ENCODE data around the gene TMEM63C. TPM values are rescaled to one million over a fixed set of nuclear protein-coding genes. Genes with fewer than 3 reads are reported as not detected.

The TMEM63C gene
- total RNA-seq, 1 donor from 2014 or later, result 0.27 TPM

DNA sequence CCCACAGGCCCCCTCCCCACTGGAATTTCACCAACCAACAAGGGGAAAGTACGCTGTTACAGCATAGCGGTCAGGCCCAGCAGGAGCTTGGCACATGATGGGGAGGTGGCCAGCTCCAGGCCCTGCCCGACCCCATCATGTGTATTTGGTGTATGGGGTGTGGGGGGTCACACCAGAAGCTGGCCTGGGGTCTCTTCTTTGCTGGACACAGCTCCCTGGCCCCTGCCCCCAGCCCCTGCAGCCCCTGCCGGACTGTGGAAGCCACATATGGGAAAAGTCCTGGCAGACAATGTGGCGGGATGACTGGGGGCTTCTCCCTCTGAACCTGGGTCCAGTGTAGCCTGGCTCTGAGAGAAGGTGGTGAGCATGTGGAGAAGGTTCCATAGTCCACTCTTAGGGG is 77.0 kb downstream of the TMEM63C start:
- intact Hi-C loops (cut with DNase I), result no loop called here
- Histone ChIP-seq H3K4me3 (no peak overlapping the region), H3K36me3 (no peaks in the 10 kb centered on the region), H3K27me3 (ENCODE audit: low read depth) (peaks cover 13% of the 10 kb centered on the region), H3K4me1 (no peaks in the 10 kb centered on the region), H3K27ac (no peak overlapping the region), H3K9me3 (no peaks in the 10 kb centered on the region)
- TF ChIP-seq, protein P1, sequence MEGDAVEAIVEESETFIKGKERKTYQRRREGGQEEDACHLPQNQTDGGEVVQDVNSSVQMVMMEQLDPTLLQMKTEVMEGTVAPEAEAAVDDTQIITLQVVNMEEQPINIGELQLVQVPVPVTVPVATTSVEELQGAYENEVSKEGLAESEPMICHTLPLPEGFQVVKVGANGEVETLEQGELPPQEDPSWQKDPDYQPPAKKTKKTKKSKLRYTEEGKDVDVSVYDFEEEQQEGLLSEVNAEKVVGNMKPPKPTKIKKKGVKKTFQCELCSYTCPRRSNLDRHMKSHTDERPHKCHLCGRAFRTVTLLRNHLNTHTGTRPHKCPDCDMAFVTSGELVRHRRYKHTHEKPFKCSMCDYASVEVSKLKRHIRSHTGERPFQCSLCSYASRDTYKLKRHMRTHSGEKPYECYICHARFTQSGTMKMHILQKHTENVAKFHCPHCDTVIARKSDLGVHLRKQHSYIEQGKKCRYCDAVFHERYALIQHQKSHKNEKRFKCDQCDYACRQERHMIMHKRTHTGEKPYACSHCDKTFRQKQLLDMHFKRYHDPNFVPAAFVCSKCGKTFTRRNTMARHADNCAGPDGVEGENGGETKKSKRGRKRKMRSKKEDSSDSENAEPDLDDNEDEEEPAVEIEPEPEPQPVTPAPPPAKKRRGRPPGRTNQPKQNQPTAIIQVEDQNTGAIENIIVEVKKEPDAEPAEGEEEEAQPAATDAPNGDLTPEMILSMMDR (IDR thresholded peaks at IDR 0.05), result no peak
- no peak for ATAC-seq
- peak; percentile 30 for DNase-seq

DNA sequence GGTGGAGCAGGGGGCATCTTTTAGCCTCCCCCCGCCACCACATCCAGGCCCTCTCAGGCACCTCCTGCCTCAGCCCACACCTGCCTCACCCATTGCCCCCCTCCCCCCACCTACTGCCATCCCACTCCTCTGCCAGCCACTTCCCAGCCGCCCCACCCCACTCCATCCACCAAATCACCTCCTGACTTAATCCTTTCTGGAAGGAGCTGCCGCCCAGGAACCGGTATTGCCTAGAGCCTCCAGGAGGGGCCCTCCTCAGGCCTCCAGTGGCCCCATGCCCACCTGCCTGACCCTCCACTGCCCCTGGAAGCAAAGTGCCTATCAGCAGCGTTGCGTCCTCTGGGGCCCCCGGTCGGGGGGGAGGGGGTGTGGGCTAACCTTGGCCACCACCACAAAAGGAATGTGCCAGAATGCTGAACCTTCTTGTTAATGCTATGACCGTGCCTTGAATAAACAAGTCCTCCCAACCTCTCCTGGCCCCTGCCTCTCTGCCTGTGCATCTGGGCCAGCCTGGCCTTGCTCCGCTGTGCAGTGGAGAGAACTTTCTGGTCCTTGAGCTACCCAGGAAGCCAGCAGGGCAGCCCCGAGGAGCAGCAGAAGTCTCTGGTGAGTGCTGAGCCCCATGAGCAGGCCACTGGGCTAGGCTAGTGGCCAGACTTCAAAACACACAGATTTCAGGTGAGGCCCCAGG is 77.6 kb downstream of the TMEM63C start:
- TF ChIP-seq, protein P1 (IDR thresholded peaks at IDR 0.05), result no peak
- Histone ChIP-seq H3K9me3 (no peaks in the 10 kb centered on the region), H3K4me1 (no peaks in the 10 kb centered on the region), H3K4me3 (no peak overlapping the region), H3K27me3 (ENCODE audit: low read depth) (peaks cover 13% of the 10 kb centered on the region), H3K27ac (no peak overlapping the region), H3K36me3 (no peaks in the 10 kb centered on the region)
- DNase-seq, result peak; percentile 24
- intact Hi-C loops (cut with DNase I), result no loop called here
- no peak for ATAC-seq

DNA sequence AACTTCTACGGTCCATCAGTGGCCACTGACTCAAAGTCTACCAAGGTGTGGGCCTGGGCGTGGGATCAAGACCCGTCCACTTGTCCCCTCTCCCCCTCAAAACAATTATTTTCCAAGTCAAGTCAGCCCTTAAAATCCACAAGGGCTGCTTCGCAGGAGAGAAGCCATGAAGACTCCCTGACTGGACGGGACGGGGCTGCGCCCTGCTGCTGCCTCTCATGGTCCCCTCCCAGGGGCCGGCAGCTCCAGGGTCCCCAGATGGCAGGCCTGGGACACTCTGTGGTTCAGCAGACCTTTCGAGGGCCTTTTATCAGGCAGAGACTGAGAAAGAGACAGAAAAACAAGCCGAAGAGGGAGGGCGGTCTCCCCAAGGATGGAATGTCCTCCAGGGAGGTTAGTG is 78.6 kb downstream of the TMEM63C start:
- Histone ChIP-seq H3K9me3 (no peaks in the 10 kb centered on the region), H3K4me1 (no peaks in the 10 kb centered on the region), H3K27me3 (ENCODE audit: low read depth) (peaks cover 13% of the 10 kb centered on the region), H3K4me3 (no peak overlapping the region), H3K36me3 (no peaks in the 10 kb centered on the region), H3K27ac (no peak overlapping the region)
- no peak for DNase-seq
- intact Hi-C loops (cut with DNase I), result no loop called here
- TF ChIP-seq, protein P1 (IDR thresholded peaks at IDR 0.05), result no peak
- no peak for ATAC-seq

DNA sequence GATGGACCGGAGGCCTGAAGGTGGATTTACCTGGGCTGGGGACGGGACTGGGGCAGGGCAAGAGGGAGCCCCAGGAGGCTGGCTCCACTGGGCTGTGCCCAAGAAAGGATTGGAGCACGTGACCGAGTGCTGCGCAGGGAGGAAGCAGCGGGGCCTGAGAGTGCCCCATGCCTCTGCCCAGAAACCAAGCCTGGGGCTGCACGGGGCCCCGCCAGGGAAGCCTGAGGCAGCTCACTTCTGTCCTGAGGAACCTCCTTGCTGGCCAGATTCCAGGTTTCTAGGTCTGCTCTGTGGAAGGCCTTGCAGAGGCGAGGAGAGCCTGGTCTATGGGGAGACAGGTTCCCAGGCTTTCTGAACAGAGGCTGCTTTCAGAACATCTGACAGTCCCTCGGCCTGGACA is 79.0 kb downstream of the TMEM63C start:
- intact Hi-C loops (cut with DNase I), result no loop called here
- ATAC-seq (no peak), DNase-seq (no peak)
- Histone ChIP-seq H3K4me1 (no peaks in the 10 kb centered on the region), H3K4me3 (no peak overlapping the region), H3K9me3 (no peaks in the 10 kb centered on the region), H3K36me3 (no peaks in the 10 kb centered on the region), H3K27ac (no peak overlapping the region), H3K27me3 (ENCODE audit: low read depth) (peaks cover 13% of the 10 kb centered on the region)
- TF ChIP-seq, protein P1 (IDR thresholded peaks at IDR 0.05), result no peak

DNA sequence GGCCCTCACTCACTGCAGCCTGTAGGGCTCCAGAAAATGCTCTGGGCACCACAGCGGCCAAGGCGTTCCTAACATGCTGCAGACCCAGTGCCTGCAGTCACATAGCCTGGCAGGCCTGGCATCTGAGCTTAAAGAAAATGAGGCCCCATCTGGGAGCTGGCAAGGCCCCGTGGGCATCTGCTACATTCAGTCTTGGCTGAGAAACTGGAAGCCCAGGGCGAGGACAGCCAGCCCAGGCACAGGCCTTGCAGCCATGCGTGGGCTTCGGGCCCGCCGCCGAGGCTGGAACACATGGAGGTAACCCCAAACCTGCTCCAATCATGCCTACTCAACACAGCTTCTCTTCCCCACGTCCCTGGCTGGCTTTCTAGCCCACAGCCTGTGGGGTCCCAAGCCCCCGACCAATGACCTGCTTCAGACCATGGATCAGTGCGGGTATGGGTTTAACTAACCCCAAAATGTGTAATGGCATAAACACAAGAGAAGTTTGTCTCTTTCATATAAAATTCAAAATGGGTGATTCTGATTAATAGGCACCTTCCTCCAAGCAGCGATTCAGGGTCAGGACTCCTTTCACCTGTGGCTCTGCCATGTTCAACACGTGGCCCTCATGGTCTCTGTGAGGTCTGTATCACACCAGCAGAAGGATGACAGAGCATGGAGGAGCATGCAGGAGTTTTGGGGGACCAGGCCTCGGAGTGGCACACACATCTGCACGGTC is 83.0 kb downstream of the TMEM63C start:
- Histone ChIP-seq H3K27ac (no peak overlapping the region), H3K4me3 (no peak overlapping the region), H3K36me3 (no peaks in the 10 kb centered on the region), H3K4me1 (no peaks in the 10 kb centered on the region), H3K27me3 (ENCODE audit: low read depth) (peaks cover 22% of the 10 kb centered on the region), H3K9me3 (peaks cover 6% of the 10 kb centered on the region)
- TF ChIP-seq, protein P1 (IDR thresholded peaks at IDR 0.05), result no peak
- no peak for ATAC-seq
- DNase-seq, result no peak
- intact Hi-C loops (cut with DNase I), result no loop called here
